SK-N-MC (cell line): ENCODE measurements around the gene SLC24A1.

Source experiments
- EZH2 ChIP-seq: fragments of 200-600 bp; sonication (generic); IDR thresholded peaks from one replicate; pipeline ENCODE4 v1.6.1; 2017; ENCODE audit warnings: antibody characterized with exemption
- FOXP2 ChIP-seq: optimal IDR thresholded peaks from 2 replicates; pipeline ENCODE3; 2011; ENCODE audit warnings: mild to moderate bottlenecking, moderate library complexity; ENCODE audit not compliant: insufficient read depth; ENCODE audit errors: extremely low read length, control extremely low read depth
- POLR2AphosphoS5 ChIP-seq: IDR thresholded peaks from 2 replicates; pipeline ENCODE4 v1.6.1; 2012; ENCODE audit warnings: mild to moderate bottlenecking, low read depth, low read length, borderline replicate concordance

GRCh38 chr15:65603559-65603958 is 18.2 kb upstream of the SLC24A1 start:
- TF ChIP-seq POLR2AphosphoS5, result no peak
- TF ChIP-seq FOXP2, result no peak
- no peak for TF ChIP-seq EZH2
